Activated CD4-positive, alpha-beta T cell treated with anti-CD3 and anti-CD28 coated beads, Interleukin-2, amount 50 U/mL, for 4 hours (primary cell): ENCODE data around the gene FERMT3.

Source experiments
- DNase-seq, 2 experiments: peaks; one replicate each; pipeline ENCODE4 v3.0.0-alpha.2; 2020

FERMT3 gene

DNA sequence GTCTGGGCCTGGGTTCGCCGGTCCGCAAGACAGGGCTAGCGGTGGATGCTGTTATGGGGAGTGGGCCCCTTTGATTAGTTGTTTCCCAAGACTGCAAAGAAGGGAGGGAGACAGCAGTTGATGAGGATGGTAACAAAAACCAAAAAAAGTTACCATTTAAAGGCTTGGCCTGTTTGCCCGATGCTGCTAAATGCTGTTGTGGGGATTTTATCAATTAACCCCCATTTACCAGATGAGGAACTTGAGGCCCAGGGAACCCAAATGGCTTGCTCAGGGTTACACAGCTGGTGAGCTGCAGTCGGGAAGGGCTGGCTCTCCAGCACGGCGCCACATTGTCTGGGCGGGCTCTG, 16.1 kb downstream of the FERMT3 start:
- no peak for DNase-seq

GRCh38 chr11:64223001-64223651, 16.6 kb downstream of the FERMT3 start:
- DNase-seq, result no peak

- no peak for DNase-seq
Measured at GRCh38 chr11:64224151-64224890, 17.8 kb downstream of the FERMT3 start.

DNA sequence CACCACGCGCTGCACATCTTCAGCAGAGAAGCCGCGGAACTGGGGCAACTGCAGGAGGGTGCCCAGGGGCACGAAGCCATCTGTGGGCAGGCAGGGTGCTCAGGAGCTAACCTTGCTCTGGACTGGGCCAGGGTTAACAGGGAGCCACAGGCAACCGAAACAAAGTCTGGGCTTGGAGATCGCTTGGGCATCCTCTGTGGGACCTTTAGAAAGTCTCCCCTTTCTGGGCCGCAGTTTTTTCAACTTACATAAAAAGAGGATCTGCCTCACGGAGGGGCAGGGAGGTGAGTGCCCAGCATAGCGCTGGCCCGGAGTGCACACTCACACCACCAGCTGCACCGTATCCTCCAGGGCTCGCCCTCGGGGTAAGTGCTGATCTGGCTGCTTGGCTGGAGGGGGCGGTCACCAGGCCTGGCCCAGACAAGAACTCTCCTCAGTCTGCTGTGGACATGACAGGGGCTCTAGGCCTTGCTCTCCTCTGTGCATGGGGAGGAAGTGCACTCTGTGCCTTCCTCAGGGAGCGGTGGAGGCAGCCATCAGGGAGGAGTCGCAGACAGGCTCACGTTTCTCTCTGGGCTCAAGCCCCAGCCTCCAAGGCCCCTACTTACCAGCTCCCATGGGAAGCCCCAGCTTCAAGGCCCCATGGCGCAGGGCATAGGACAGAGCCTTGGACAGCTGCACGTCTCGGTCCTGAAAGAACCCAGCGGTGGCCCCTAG, 18.5 kb downstream of the FERMT3 start:
- DNase-seq, result no peak

DNA sequence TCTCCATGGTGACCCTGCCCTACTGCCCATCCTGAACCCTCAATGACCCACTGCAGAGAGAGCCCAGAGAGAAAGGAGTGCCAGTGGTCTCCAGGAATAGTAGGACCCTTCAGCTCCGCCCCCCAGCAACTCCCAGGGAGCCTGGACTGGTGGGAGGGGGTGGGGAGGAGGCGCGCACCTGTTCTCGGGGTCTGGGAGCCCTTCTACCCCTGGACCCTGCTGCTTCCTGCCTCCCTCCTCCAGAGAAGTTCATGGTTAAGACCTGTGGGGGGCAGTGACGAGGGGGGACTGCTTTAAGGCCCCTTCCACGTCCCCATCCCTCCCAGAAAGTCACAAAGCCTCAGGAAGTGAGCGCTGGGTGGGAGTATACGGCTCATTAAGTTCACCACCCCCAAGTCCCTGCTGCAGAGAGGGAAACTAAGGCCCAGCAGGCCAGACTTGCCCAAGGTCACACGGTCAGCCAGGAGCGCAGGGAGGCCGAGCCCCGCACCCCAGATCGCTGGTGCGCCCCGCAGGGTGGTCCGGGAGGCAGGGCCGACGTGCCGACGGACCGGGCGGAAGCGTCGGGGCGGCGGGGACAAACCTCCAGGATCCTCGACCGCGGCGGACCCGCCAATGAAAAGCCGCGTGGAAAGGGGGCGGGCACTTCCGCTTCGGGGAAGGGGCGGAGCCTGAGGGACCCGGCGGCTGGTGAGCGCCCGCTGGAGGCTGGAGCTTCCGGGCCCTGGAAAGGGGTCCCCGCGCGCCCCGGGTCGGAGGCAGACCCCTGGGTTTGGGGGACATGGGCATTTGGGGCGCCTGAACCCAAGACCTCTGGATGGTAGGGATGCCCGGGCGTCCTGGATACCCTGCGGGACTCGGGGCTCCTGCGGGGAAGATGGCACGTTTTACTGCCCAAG, 19.3 kb downstream of the FERMT3 start, which contains the start of the genes NUDT22 and TRPT1:
Gene NUDT22 (plus strand): TSS at position 667 of the 899 bp plus-strand sequence. CDS start 379 bp downstream, outside the sequence.
Gene TRPT1 (minus strand): TSS at position 579 of the 899 bp plus-strand sequence. CDS start 326 bp downstream, at position 253.
- peak; percentile 85 to 88 for DNase-seq

GRCh38 chr11:64226507-64227051, 20.1 kb downstream of the FERMT3 start:
- DNase-seq, result peak in 1 of 2 experiments; percentile 30

GRCh38 chr11:64227405-64227956, 21.0 kb downstream of the FERMT3 start:
- DNase-seq, result no peak

- no peak for DNase-seq
Measured at GRCh38 chr11:64229090-64229743, 22.7 kb downstream of the FERMT3 start.

DNA sequence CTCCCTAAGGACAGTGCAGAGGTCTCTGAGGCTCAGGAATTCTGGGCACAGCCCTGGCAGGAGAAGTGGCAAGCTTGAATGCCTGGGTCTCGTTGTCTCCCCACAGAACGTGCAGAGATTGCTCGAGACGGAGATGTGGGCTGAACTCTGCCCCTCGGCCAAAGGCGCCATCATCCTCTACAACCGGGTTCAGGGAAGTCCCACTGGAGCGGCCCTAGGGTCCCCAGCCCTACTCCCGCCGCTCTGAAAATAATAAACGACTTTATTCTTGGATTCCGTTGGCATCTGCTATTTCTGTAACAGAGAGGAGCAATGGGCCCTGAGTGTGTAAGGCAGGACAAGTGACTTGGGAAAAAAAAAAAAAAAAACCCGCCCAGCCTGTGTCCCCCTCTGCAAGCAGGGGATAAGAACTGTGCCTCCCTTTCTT, 23.2 kb downstream of the FERMT3 start:
- DNase-seq, result no peak

DNA sequence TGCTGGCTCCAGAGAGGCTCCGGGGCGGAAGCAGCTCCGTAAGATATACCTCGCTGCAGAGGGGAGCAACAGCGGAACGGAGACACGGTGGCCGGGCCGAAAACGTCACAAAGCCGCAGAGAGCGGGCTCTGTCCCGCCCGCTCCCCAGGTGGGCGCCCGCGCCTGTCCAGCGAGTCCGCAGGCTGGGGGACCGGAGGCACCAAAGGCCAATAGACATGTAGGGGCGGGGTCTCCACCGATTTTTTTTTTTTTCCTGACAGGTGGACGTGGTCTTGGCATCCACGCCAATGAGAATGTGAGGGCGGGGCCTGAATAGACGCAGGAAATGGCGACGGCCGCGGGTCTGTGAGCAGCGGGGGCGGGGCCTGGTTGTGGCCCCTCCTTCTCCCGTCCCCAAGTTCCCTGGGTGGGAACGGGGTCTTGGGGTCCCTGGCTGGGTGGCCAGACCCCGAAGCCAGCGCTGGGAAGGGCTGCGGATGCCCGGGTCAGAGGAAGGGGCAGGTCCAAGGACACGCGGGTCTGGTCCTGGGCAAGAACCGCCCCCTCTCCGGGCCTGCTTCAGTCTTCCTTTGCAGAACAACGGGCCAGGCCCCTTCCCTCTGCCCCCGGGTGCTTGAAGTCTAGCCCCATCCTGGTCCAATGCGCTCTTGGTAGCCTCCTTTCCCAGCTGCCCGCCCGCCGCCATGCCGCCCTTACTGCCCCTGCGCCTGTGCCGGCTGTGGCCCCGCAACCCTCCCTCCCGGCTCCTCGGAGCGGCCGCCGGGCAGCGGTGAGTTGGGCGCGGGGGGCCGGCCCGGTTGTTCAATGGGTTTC, 23.9 kb downstream of the FERMT3 start, which contains the start of gene DNAJC4:
Gene DNAJC4 (plus strand): TSS at position 378 of the 814 bp plus-strand sequence. CDS start 307 bp downstream, at position 685.
- DNase-seq, result peak; percentile 77 to 79

- DNase-seq, result no peak
Measured at GRCh38 chr11:64230985-64231365, 24.5 kb downstream of the FERMT3 start.

GRCh38 chr11:64231546-64231945, 25.0 kb downstream of the FERMT3 start:
- DNase-seq, result no peak

GRCh38 chr11:64232182-64232966, 25.9 kb downstream of the FERMT3 start:
- DNase-seq, result no peak

DNA sequence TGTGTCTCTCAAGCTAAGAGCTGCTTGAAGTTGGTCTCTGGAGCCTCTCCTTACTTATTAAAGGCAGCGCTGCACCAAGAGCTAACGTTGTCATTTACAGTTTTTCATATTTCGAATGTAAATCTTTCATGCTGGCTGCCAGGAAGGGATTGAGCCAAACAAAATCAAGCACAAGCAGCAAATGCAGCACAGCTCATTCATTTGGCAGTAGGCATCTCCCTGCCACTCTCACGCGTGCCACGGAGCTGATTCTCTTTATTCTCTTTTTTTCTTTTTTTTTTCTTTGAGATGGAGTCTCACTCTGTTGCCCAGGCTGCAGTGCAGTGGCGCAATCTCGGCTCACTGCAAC, 26.4 kb downstream of the FERMT3 start:
- DNase-seq, result no peak

- peak; percentile 56 to 61 for DNase-seq
Measured at GRCh38 chr11:64233913-64234586, 27.5 kb downstream of the FERMT3 start, which contains the start of gene VEGFB. TSS of gene VEGFB (plus strand) at chr11:64234584. CDS start at chr11:64234834, 250 bp downstream.

GRCh38 chr11:64234647-64235379, 28.3 kb downstream of the FERMT3 start:
- DNase-seq, result peak in 1 of 2 experiments; percentile 25

GRCh38 chr11:64235437-64236161, 29.1 kb downstream of the FERMT3 start:
- no peak for DNase-seq
